ENCODE measurements around the gene CDKL5. TPM values are rescaled to one million over a fixed set of nuclear protein-coding genes. Genes with fewer than 3 reads are reported as not detected.

Gene CDKL5
- total and polyA plus RNA-seq, 2 experiments from 2014 or later: 7.5 to 13.7 TPM

DNA sequence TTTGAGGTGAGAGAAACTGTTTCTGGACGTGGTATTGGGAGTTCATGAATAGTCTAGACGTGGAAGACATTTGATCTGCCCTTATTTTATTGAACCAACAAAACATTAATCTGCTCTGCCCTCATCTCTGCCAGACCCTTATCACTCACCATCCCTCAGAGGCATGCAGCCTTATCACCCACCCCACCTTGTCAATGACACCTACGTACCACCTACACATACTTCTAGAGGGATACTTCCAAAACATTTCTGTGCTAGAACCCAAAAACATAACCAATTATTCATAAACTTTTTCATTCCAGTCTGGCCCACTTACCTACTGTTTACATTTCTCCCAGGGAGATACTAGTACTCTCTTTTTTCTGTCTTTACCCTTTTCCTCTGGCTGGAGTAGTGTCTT lies 141.3 kb downstream of the CDKL5 start:
- TF ChIP-seq POLR2AphosphoS5 (IDR thresholded peaks at IDR 0.05; ENCODE audit: low read depth): no peak
- TF ChIP-seq, protein P1, sequence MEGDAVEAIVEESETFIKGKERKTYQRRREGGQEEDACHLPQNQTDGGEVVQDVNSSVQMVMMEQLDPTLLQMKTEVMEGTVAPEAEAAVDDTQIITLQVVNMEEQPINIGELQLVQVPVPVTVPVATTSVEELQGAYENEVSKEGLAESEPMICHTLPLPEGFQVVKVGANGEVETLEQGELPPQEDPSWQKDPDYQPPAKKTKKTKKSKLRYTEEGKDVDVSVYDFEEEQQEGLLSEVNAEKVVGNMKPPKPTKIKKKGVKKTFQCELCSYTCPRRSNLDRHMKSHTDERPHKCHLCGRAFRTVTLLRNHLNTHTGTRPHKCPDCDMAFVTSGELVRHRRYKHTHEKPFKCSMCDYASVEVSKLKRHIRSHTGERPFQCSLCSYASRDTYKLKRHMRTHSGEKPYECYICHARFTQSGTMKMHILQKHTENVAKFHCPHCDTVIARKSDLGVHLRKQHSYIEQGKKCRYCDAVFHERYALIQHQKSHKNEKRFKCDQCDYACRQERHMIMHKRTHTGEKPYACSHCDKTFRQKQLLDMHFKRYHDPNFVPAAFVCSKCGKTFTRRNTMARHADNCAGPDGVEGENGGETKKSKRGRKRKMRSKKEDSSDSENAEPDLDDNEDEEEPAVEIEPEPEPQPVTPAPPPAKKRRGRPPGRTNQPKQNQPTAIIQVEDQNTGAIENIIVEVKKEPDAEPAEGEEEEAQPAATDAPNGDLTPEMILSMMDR (conservative IDR thresholded peaks at IDR 0.05; ENCODE audit: low read depth in 2 of 2): no peak
- TF ChIP-seq, protein P2, sequence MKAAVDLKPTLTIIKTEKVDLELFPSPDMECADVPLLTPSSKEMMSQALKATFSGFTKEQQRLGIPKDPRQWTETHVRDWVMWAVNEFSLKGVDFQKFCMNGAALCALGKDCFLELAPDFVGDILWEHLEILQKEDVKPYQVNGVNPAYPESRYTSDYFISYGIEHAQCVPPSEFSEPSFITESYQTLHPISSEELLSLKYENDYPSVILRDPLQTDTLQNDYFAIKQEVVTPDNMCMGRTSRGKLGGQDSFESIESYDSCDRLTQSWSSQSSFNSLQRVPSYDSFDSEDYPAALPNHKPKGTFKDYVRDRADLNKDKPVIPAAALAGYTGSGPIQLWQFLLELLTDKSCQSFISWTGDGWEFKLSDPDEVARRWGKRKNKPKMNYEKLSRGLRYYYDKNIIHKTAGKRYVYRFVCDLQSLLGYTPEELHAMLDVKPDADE (IDR thresholded peaks at IDR 0.05): no peak
- no peak for TF ChIP-seq JUNB (IDR thresholded peaks at IDR 0.05; ENCODE audit: unreplicated experiment)
- no peak for TF ChIP-seq NANOG (IDR thresholded peaks at IDR 0.05; ENCODE audit: borderline replicate concordance)
- TF ChIP-seq, protein P3, sequence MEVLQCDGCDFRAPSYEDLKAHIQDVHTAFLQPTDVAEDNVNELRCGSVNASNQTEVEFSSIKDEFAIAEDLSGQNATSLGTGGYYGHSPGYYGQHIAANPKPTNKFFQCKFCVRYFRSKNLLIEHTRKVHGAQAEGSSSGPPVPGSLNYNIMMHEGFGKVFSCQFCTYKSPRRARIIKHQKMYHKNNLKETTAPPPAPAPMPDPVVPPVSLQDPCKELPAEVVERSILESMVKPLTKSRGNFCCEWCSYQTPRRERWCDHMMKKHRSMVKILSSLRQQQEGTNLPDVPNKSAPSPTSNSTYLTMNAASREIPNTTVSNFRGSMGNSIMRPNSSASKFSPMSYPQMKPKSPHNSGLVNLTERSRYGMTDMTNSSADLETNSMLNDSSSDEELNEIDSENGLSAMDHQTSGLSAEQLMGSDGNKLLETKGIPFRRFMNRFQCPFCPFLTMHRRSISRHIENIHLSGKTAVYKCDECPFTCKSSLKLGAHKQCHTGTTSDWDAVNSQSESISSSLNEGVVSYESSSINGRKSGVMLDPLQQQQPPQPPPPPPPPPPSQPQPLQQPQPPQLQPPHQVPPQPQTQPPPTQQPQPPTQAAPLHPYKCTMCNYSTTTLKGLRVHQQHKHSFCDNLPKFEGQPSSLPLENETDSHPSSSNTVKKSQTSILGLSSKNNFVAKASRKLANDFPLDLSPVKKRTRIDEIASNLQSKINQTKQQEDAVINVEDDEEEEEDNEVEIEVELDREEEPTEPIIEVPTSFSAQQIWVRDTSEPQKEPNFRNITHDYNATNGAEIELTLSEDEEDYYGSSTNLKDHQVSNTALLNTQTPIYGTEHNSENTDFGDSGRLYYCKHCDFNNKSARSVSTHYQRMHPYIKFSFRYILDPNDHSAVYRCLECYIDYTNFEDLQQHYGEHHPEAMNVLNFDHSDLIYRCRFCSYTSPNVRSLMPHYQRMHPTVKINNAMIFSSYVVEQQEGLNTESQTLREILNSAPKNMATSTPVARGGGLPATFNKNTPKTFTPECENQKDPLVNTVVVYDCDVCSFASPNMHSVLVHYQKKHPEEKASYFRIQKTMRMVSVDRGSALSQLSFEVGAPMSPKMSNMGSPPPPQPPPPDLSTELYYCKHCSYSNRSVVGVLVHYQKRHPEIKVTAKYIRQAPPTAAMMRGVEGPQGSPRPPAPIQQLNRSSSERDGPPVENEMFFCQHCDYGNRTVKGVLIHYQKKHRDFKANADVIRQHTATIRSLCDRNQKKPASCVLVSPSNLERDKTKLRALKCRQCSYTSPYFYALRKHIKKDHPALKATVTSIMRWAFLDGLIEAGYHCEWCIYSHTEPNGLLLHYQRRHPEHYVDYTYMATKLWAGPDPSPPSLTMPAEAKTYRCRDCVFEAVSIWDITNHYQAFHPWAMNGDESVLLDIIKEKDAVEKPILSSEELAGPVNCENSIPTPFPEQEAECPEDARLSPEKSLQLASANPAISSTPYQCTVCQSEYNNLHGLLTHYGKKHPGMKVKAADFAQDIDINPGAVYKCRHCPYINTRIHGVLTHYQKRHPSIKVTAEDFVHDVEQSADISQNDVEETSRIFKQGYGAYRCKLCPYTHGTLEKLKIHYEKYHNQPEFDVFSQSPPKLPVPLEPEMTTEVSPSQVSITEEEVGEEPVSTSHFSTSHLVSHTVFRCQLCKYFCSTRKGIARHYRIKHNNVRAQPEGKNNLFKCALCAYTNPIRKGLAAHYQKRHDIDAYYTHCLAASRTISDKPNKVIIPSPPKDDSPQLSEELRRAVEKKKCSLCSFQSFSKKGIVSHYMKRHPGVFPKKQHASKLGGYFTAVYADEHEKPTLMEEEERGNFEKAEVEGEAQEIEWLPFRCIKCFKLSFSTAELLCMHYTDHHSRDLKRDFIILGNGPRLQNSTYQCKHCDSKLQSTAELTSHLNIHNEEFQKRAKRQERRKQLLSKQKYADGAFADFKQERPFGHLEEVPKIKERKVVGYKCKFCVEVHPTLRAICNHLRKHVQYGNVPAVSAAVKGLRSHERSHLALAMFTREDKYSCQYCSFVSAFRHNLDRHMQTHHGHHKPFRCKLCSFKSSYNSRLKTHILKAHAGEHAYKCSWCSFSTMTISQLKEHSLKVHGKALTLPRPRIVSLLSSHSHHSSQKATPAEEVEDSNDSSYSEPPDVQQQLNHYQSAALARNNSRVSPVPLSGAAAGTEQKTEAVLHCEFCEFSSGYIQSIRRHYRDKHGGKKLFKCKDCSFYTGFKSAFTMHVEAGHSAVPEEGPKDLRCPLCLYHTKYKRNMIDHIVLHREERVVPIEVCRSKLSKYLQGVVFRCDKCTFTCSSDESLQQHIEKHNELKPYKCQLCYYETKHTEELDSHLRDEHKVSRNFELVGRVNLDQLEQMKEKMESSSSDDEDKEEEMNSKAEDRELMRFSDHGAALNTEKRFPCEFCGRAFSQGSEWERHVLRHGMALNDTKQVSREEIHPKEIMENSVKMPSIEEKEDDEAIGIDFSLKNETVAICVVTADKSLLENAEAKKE (CRISPR knock-in tag; IDR thresholded peaks at IDR 0.05): no peak
- TF ChIP-seq, protein P4, sequence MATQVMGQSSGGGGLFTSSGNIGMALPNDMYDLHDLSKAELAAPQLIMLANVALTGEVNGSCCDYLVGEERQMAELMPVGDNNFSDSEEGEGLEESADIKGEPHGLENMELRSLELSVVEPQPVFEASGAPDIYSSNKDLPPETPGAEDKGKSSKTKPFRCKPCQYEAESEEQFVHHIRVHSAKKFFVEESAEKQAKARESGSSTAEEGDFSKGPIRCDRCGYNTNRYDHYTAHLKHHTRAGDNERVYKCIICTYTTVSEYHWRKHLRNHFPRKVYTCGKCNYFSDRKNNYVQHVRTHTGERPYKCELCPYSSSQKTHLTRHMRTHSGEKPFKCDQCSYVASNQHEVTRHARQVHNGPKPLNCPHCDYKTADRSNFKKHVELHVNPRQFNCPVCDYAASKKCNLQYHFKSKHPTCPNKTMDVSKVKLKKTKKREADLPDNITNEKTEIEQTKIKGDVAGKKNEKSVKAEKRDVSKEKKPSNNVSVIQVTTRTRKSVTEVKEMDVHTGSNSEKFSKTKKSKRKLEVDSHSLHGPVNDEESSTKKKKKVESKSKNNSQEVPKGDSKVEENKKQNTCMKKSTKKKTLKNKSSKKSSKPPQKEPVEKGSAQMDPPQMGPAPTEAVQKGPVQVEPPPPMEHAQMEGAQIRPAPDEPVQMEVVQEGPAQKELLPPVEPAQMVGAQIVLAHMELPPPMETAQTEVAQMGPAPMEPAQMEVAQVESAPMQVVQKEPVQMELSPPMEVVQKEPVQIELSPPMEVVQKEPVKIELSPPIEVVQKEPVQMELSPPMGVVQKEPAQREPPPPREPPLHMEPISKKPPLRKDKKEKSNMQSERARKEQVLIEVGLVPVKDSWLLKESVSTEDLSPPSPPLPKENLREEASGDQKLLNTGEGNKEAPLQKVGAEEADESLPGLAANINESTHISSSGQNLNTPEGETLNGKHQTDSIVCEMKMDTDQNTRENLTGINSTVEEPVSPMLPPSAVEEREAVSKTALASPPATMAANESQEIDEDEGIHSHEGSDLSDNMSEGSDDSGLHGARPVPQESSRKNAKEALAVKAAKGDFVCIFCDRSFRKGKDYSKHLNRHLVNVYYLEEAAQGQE (IDR thresholded peaks at IDR 0.05; ENCODE audit: unreplicated experiment): no peak
- TF ChIP-seq STAT1 (IDR thresholded peaks at IDR 0.05; ENCODE audit: unreplicated experiment): no peak
- no peak for TF ChIP-seq EZH2 (IDR thresholded peaks at IDR 0.05; ENCODE audit: low read depth, unreplicated experiment)
- no peak for TF ChIP-seq ZNF331 (CRISPR knock-in tag; IDR thresholded peaks at IDR 0.05; ENCODE audit: low read depth)
- no peak for TF ChIP-seq EZH2phosphoT487 (IDR thresholded peaks at IDR 0.05; ENCODE audit: unreplicated experiment)
- no peak for TF ChIP-seq CREB1 (CRISPR knock-in tag; IDR thresholded peaks at IDR 0.05; ENCODE audit: low read depth)
- no peak for TF ChIP-seq ZNF114 (CRISPR knock-in tag; IDR thresholded peaks at IDR 0.05)
- Histone ChIP-seq H3K4me2 (no peak overlapping the region), H3K27ac (ENCODE audit: low read depth) (no peak overlapping the region), H3K27me3 (ENCODE audit: insufficient read depth) (no peaks in the 10 kb centered on the region), H3K79me2 (replicated peaks; ENCODE audit: insufficient read depth) (0 out of 2 replicates have a peak, but pooled peaks cover 3% of the 10 kb centered on the region), H3F3A (replicated peaks; ENCODE audit: low read depth) (no peaks in the 10 kb centered on the region), H3K4me1 (ENCODE audit: insufficient read depth) (no peaks in the 10 kb centered on the region), H4K20me1 (replicated peaks; ENCODE audit: insufficient read depth) (no peaks in the 10 kb centered on the region), H3K4me3 (no peak overlapping the region), H3K9me2 (ENCODE audit: insufficient read depth) (no peaks in the 10 kb centered on the region), H3K36me3 (ENCODE audit: insufficient read depth) (no peaks in the 10 kb centered on the region), H2AFZ (no peak overlapping the region)
- DNase-seq (ENCODE audit: low spot score) (no peak), ATAC-seq (no peak)
- no peak overlapping the region for H3K4me3 Mint-ChIP-seq
- no peak overlapping the region for H3K27ac Mint-ChIP-seq
- no peaks in the 10 kb centered on the region for H3K27me3 Mint-ChIP-seq (ENCODE audit: insufficient read depth, low read depth, poor library complexity)
- H3K36me3 Mint-ChIP-seq (ENCODE audit: low read depth): no peaks in the 10 kb centered on the region
- H3K4me1 Mint-ChIP-seq: peaks cover 20% of the 10 kb centered on the region
- no peaks in the 10 kb centered on the region for H3K9me3 Mint-ChIP-seq

Data from GM23338 (cell line).